ENCODE measurements around the gene NHSL1.

NHSL1 gene

GRCh38 chr6:138535728-138536455 is 36.6 kb upstream of the NHSL1 start:
- no peak for DNase-seq (ENCODE audit: extremely low read depth, insufficient read length)
- H3K4me3 ChIP-seq (replicated peaks; ENCODE audit: low read depth, low read length) = no peak overlapping the region
- H3K27me3 ChIP-seq (replicated peaks; ENCODE audit: control insufficient read depth, insufficient read depth, low read length) = no peaks in the 10 kb centered on the region
- H3K36me3 ChIP-seq (ENCODE audit: control insufficient read depth, insufficient read depth, low read length) = no peaks in the 10 kb centered on the region
- TF ChIP-seq CTCF (IDR thresholded peaks at IDR 0.05; ENCODE audit: insufficient read depth, low read length, poor library complexity, severe bottlenecking) = no peak

GRCh38 chr6:138533667-138534066 is 34.4 kb upstream of the NHSL1 start:
- Histone ChIP-seq H3K27me3 (replicated peaks; ENCODE audit: control insufficient read depth, insufficient read depth, low read length) (no peaks in the 10 kb centered on the region), H3K36me3 (ENCODE audit: control insufficient read depth, insufficient read depth, low read length) (no peaks in the 10 kb centered on the region), H3K4me3 (replicated peaks; ENCODE audit: low read depth, low read length) (no peak overlapping the region)
- no peak for DNase-seq (ENCODE audit: extremely low read depth, insufficient read length)
- no peak for TF ChIP-seq CTCF (IDR thresholded peaks at IDR 0.05; ENCODE audit: insufficient read depth, low read length, poor library complexity, severe bottlenecking)

GRCh38 chr6:138531387-138531786 is 32.1 kb upstream of the NHSL1 start:
- no peaks in the 10 kb centered on the region for H3K36me3 ChIP-seq (ENCODE audit: control insufficient read depth, insufficient read depth, low read length)

GRCh38 chr6:138529478-138529877 is 30.2 kb upstream of the NHSL1 start:
- Histone ChIP-seq H3K27me3 (replicated peaks; ENCODE audit: control insufficient read depth, insufficient read depth, low read length) (no peaks in the 10 kb centered on the region), H3K4me3 (replicated peaks; ENCODE audit: low read depth, low read length) (no peak overlapping the region), H3K36me3 (ENCODE audit: control insufficient read depth, insufficient read depth, low read length) (no peaks in the 10 kb centered on the region)
- TF ChIP-seq CTCF (IDR thresholded peaks at IDR 0.05; ENCODE audit: insufficient read depth, low read length, poor library complexity, severe bottlenecking) = no peak
- DNase-seq (ENCODE audit: extremely low read depth, insufficient read length) = no peak

More at GRCh38 chr6:138531387-138531786, 32.1 kb upstream of the NHSL1 start:
- no peak for TF ChIP-seq CTCF (IDR thresholded peaks at IDR 0.05; ENCODE audit: insufficient read depth, low read length, poor library complexity, severe bottlenecking)
- no peak for DNase-seq (ENCODE audit: extremely low read depth, insufficient read length)
- Histone ChIP-seq H3K4me3 (replicated peaks; ENCODE audit: low read depth, low read length) (no peak overlapping the region), H3K27me3 (replicated peaks; ENCODE audit: control insufficient read depth, insufficient read depth, low read length) (no peaks in the 10 kb centered on the region)

GRCh38 chr6:138528956-138529355 is 29.7 kb upstream of the NHSL1 start:
- no peak for TF ChIP-seq CTCF (IDR thresholded peaks at IDR 0.05; ENCODE audit: insufficient read depth, low read length, poor library complexity, severe bottlenecking)
- Histone ChIP-seq H3K36me3 (ENCODE audit: control insufficient read depth, insufficient read depth, low read length) (no peaks in the 10 kb centered on the region), H3K4me3 (replicated peaks; ENCODE audit: low read depth, low read length) (no peak overlapping the region), H3K27me3 (replicated peaks; ENCODE audit: control insufficient read depth, insufficient read depth, low read length) (no peaks in the 10 kb centered on the region)
- no peak for DNase-seq (ENCODE audit: extremely low read depth, insufficient read length)

GRCh38 chr6:138528137-138528536 is 28.8 kb upstream of the NHSL1 start:
- H3K36me3 ChIP-seq (ENCODE audit: control insufficient read depth, insufficient read depth, low read length) = no peaks in the 10 kb centered on the region
- no peaks in the 10 kb centered on the region for H3K27me3 ChIP-seq (replicated peaks; ENCODE audit: control insufficient read depth, insufficient read depth, low read length)
- no peak for DNase-seq (ENCODE audit: extremely low read depth, insufficient read length)
- H3K4me3 ChIP-seq (replicated peaks; ENCODE audit: low read depth, low read length) = no peak overlapping the region
- no peak for TF ChIP-seq CTCF (IDR thresholded peaks at IDR 0.05; ENCODE audit: insufficient read depth, low read length, poor library complexity, severe bottlenecking)
